ENCODE data around the gene EPS8L1.
"Not testable (repeated sequence)": the region's sequence is repeated elsewhere in the genome, so short reads cannot be mapped to it uniquely, and the experiment has no call there.

Gene EPS8L1

DNA sequence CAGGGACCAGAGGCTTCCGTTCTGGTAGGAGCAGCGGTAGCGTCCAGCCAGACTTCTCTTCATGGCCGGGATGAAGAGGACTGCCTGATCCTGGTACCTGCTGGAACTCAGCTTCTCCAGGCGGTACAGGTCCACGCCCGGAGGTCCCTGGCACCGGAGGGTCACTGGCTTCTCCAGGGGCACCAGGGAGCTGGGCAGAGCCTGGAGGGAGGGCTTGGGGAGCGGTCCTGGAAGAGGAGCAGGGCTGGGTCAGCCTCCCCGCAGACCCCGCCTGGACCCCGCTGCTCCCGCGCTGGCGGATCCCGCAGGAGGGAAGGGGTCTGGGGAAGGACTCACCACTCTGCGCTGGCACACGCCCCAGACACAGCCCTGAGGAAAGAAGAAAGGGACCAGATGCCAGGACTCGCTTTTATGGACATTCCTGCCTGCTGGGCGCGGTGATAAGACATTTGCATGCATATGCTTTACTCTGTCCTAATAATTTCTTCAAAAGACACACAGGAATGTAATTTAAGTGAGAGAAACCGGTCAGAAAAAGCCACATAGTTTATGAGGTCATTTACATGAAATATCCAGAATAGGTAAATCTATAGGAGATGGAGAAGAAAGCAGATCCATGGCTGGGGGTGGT, 43.4 kb upstream of the EPS8L1 start:
- Histone ChIP-seq H3K9me3 (no peaks in the 10 kb centered on the region), H3K4me3 (no peak overlapping the region), H3K4me1 (no peaks in the 10 kb centered on the region), H3K36me3 (no peaks in the 10 kb centered on the region), H3K27ac (no peak overlapping the region), H3K27me3 (no peaks in the 10 kb centered on the region)
- no peak for DNase-seq
- intact Hi-C loops (cut with DNase I; ENCODE audit: low total_unique reads): no loop called here
- TF ChIP-seq, protein P1, sequence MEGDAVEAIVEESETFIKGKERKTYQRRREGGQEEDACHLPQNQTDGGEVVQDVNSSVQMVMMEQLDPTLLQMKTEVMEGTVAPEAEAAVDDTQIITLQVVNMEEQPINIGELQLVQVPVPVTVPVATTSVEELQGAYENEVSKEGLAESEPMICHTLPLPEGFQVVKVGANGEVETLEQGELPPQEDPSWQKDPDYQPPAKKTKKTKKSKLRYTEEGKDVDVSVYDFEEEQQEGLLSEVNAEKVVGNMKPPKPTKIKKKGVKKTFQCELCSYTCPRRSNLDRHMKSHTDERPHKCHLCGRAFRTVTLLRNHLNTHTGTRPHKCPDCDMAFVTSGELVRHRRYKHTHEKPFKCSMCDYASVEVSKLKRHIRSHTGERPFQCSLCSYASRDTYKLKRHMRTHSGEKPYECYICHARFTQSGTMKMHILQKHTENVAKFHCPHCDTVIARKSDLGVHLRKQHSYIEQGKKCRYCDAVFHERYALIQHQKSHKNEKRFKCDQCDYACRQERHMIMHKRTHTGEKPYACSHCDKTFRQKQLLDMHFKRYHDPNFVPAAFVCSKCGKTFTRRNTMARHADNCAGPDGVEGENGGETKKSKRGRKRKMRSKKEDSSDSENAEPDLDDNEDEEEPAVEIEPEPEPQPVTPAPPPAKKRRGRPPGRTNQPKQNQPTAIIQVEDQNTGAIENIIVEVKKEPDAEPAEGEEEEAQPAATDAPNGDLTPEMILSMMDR (IDR thresholded peaks at IDR 0.05): no peak

DNA sequence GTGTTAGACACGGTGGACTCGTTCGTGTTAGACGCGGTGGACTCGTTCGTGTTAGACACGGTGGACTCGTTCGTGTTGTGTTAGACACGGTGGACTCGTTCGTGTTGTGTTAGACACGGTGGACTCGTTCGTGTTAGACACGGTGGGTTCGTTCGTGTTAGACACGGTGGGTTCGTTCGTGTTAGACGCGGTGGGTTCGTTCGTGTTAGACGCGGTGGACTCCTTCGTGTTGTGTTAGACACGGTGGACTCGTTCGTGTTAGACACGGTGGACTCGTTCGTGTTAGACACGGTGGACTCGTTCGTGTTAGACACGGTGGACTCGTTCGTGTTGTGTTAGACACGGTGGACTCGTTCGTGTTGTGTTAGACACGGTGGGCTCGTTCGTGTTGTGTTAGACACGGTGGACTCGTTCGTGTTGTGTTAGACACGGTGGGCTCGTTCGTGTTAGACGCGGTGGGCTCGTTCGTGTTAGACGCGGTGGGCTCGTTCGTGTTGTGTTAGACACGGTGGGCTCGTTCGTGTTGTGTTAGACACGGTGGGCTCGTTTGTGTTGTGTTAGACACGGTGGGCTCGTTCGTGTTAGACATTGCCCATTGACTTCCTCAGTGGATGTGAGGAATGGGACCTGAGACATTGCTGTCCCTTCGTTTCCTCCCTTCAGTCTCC, 42.6 kb upstream of the EPS8L1 start:
- H3K36me3 ChIP-seq; intact Hi-C loops (cut with DNase I; ENCODE audit: low total_unique reads); H3K4me1 ChIP-seq; H3K9me3 ChIP-seq; H3K4me3 ChIP-seq; H3K27ac ChIP-seq; H3K27me3 ChIP-seq; DNase-seq: not testable (repeated sequence)

DNA sequence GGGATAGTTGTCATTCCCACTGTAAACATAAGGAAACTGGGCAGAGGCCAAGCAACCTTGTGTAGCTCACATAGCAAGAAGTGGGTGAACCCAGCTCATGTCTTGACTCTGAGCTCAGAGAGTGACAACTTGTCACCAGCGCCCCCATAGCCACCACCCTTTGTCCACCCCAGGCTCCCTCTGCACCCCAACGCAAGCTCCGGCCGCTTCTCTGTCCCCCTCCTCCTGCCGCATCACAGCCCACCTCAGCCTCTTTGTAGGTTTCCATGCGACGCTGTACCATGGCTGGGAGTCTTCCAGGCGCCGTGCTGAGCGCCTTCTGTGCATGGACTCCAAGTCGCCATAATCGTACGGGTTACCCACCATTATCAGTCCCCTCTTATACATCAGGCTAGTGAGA, 40.9 kb upstream of the EPS8L1 start:
- TF ChIP-seq, protein P1 (IDR thresholded peaks at IDR 0.05): no peak
- Histone ChIP-seq H3K27ac (no peak overlapping the region), H3K36me3 (no peaks in the 10 kb centered on the region), H3K4me1 (no peaks in the 10 kb centered on the region), H3K9me3 (no peaks in the 10 kb centered on the region), H3K4me3 (no peak overlapping the region), H3K27me3 (no peaks in the 10 kb centered on the region)
- intact Hi-C loops (cut with DNase I; ENCODE audit: low total_unique reads): no loop called here
- no peak for DNase-seq

DNA sequence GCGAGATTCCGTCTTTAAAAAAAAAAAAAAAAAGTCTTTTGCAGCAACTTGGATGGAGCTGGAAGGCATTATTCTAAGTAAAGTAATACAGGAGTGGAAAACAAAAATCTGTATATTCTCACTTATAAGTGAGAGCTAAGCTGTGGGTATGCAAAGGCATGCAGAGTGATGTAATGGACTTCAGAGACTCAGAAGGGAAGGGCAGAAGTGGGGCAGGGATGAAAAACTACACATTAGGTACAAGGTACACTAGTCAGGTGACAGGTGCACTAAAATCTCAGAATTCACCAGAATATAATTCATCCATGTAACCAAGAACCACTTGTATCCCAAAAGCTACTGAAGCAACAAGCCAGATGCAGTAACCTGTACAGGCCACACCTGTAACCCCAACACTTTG, 39.6 kb upstream of the EPS8L1 start:
- no peaks in the 10 kb centered on the region for H3K27me3 ChIP-seq
- peaks cover 0 to 1% (median 0%) of the 10 kb centered on the region in 3 donors for H3K36me3 ChIP-seq
- no peaks in the 10 kb centered on the region for H3K9me3 ChIP-seq
- DNase-seq: no peak
- TF ChIP-seq, protein P1 (IDR thresholded peaks at IDR 0.05): no peak
- no peak overlapping the region for H3K27ac ChIP-seq
- H3K4me1 ChIP-seq: no peaks in the 10 kb centered on the region
- intact Hi-C loops (cut with DNase I; ENCODE audit: low total_unique reads): no loop called here
- no peak overlapping the region for H3K4me3 ChIP-seq

DNA sequence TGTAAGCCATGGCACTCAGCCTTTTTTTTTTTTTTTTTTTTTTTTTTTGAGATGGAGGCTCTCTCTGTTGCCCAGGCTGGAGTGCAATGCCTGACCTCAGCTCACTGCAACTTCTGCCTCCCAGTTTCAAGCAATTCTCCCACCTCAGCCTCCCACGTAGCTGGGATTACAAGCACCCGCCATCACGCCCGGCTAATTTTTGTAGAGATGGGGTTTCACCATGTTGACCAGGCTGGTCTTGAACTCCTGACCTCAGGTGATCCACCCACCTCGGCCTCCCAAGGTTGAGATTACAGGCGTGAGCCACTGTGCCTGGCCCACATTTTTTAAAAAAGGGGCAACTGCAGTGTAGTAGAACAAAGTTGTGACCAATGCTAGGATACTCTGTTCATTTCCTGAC, 38.1 kb upstream of the EPS8L1 start:
- intact Hi-C loops (cut with DNase I; ENCODE audit: low total_unique reads); H3K4me1 ChIP-seq; H3K9me3 ChIP-seq; H3K27ac ChIP-seq; DNase-seq; H3K4me3 ChIP-seq; H3K27me3 ChIP-seq: not testable (repeated sequence)
- H3K36me3 ChIP-seq: peaks cover 2 to 17% (median 11%) of the 10 kb centered on the region in 3 donors

DNA sequence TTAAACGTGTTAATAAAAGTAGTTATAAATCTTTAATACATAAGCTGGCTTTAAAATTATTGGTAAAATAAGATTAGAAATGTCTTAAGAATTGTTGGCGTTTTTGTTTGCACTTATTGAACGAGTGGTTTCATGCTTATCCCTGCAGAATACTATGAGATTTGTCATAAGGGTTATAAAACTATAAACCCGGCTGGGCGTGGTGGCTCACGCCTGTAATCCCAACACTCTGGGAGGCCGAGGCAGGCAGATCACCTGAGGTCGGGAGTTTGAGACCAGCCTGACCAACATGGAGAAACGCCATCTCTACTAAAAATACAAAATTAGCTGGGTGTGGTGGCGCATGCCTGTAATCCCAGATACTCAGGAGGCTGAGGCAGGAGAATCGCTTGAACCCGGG, 35.0 kb upstream of the EPS8L1 start:
- H3K36me3 ChIP-seq: peaks cover 25 to 47% (median 37%) of the 10 kb centered on the region in 3 donors
- H3K4me1 ChIP-seq; H3K27me3 ChIP-seq; DNase-seq; H3K4me3 ChIP-seq; intact Hi-C loops (cut with DNase I; ENCODE audit: low total_unique reads); H3K9me3 ChIP-seq; H3K27ac ChIP-seq: not testable (repeated sequence)

DNA sequence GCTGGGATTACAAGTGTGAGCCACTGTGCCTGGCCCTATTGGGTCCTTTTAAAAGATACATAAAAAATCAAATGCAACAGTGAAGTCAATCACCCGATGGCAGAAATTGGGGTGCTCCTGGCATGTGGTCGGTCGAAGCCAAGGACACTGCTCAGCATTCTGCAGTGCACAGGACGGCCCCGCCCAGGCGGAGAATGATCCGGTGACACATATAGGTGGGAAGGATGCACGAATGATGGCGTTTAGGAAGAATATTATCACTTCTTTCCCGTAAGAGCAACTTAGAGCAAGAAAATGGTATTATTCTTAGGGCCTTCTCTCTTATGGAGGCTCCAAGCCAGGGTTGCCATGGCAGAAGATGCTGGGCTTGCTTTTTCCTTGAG, 34.4 kb upstream of the EPS8L1 start:
- no peak for DNase-seq
- no peak overlapping the region for H3K4me3 ChIP-seq

More for the DNA sequence above, 34.4 kb upstream of the EPS8L1 start:
- Histone ChIP-seq H3K36me3 (peaks cover 27 to 53% (median 43%) of the 10 kb centered on the region in 3 donors), H3K27ac (no peak overlapping the region), H3K27me3 (no peaks in the 10 kb centered on the region), H3K9me3 (no peaks in the 10 kb centered on the region), H3K4me1 (no peaks in the 10 kb centered on the region)
- intact Hi-C loops (cut with DNase I; ENCODE audit: low total_unique reads): no loop called here
- TF ChIP-seq, protein P1 (IDR thresholded peaks at IDR 0.05): no peak
